Measurements from ENCODE around the gene ROS1. TPM values are rescaled to one million over a fixed set of nuclear protein-coding genes. Genes with fewer than 3 reads are reported as not detected.

Gene ROS1
- total RNA-seq, 2 donors from 2014 or later = 0.23 to 0.34 TPM

DNA sequence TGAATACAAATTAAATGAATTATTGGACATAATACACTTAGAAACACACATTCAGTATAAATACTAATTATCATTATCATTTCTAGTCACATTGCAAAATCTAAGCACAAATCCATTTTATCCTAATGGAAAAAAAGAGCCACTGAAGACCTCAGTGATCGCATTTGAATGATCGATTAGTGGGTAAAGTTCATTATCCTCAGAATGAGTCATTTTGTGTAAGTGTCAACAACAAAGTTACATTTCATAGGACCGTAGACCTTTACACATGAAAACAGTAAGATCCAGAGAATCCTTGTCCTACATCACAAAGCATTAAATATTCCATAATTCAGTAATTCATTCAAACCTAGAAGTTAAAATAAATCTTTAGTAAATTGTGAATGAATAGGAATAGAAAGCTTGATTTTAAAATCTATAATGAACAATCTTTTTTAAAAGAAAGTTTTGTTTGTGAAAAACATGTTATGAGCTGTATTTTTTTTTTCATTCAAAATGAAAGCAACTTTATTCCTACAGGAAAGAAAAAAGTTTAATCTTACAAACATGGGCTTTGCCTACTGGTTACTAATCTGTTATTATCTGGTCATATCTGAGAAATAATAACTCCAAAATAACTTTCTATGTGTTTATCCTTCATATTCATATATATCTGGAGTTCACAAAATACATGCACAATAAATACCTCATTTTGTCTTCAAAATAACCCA is 33.7 kb downstream of the ROS1 start:
- 76% methylated on average over 3 of the region's 3 CpGs for WGBS
- intact Hi-C loops (cut with DNase I) = no loop called here
- H3K9me3 ChIP-seq = no peaks in the 10 kb centered on the region
- H3K4me1 ChIP-seq (replicated peaks) = no peaks in the 10 kb centered on the region
- DNase-seq (ENCODE audit: low spot score) = no peak
- no peak overlapping the region for H3K27ac ChIP-seq
- no peaks in the 10 kb centered on the region for H3K36me3 ChIP-seq
- no peak for TF ChIP-seq POLR2AphosphoS5 (IDR thresholded peaks at IDR 0.05)
- H3K4me3 ChIP-seq = no peak overlapping the region
- no peaks in the 10 kb centered on the region for H3K27me3 ChIP-seq (replicated peaks; ENCODE audit: insufficient read depth)

DNA sequence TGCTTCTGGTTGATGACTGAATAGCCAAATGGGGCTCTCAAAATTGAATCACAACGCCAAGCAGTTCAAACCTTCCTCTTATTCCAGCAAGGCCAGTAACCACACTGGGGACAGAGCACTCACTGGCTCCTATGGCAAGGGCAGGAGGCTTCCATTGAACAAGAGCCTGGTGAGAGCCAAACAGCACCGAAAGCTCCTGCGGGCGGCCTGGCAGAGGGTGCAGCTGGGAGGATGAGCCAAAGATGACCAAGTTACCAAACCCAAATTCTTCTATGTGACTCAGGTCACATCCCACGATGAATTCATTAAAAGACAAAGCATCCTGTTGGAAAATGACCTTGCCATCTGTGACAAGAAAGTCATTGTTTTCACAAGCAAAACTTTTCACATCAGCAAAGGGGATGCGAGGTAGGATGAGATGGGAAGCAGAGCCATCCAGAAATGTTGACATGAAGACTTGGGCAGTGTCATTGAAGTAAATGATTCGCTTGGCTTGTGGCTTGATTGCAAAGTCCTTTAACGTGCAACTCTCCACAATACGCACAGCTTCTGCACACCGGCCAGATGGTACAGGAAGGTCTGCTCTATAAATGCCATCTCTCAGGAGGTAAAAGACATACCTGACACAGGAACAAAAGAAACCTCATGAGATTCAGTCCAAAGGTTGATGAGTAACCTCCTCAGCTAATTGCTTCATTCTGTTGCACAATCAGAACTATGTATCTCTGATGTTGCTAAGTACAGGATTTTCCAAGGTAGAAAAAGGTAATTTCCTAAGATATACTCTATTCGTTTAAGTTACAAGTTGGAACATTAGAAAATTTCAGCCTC is 36.3 kb downstream of the ROS1 start:
- H3K27me3 ChIP-seq (replicated peaks; ENCODE audit: insufficient read depth) = no peaks in the 10 kb centered on the region
- no peaks in the 10 kb centered on the region for H3K4me1 ChIP-seq (replicated peaks)
- no peak overlapping the region for H3K27ac ChIP-seq
- TF ChIP-seq, protein P1, sequence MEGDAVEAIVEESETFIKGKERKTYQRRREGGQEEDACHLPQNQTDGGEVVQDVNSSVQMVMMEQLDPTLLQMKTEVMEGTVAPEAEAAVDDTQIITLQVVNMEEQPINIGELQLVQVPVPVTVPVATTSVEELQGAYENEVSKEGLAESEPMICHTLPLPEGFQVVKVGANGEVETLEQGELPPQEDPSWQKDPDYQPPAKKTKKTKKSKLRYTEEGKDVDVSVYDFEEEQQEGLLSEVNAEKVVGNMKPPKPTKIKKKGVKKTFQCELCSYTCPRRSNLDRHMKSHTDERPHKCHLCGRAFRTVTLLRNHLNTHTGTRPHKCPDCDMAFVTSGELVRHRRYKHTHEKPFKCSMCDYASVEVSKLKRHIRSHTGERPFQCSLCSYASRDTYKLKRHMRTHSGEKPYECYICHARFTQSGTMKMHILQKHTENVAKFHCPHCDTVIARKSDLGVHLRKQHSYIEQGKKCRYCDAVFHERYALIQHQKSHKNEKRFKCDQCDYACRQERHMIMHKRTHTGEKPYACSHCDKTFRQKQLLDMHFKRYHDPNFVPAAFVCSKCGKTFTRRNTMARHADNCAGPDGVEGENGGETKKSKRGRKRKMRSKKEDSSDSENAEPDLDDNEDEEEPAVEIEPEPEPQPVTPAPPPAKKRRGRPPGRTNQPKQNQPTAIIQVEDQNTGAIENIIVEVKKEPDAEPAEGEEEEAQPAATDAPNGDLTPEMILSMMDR (IDR thresholded peaks at IDR 0.05) = no peak
- no peak for TF ChIP-seq POLR2AphosphoS5 (IDR thresholded peaks at IDR 0.05)
- no peak for TF ChIP-seq POLR2A (IDR thresholded peaks at IDR 0.05)
- H3K9me3 ChIP-seq = no peaks in the 10 kb centered on the region
- no peaks in the 10 kb centered on the region for H3K36me3 ChIP-seq
- no peak for DNase-seq (ENCODE audit: low spot score)
- no peak overlapping the region for H3K4me3 ChIP-seq
- 72% methylated on average over 11 of the region's 11 CpGs for WGBS
- intact Hi-C loops (cut with DNase I) = no loop called here

DNA sequence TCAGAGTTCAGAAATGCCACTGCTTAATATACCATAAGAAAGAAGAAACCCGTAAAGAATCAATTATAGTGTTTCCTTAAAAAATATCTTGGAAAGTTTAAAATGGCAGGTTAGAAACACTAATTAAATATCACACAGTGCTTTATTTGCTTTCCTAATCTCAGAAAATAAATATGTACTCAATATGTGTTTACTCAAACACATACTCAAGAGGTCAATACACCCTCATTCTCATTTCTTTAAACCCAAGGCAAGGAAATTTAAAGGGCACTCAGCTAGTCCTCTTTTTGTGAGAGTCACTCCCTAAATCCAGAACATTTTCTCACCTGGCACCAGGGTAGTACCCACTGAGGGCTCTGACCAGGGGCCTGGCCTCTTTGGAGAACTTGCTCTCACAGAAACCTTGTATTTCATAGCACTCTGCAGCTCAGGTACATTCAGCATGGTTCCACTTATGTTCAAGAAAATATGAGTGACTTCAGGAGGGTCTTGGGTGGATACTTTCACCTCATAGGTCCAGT is 38.2 kb downstream of the ROS1 start:
- DNase-seq (ENCODE audit: low spot score) = no peak
- TF ChIP-seq POLR2A (IDR thresholded peaks at IDR 0.05) = no peak
- no peak for TF ChIP-seq POLR2AphosphoS5 (IDR thresholded peaks at IDR 0.05)
- TF ChIP-seq, protein P1 (IDR thresholded peaks at IDR 0.05) = no peak
- Histone ChIP-seq H3K4me3 (no peak overlapping the region), H3K4me1 (replicated peaks) (no peaks in the 10 kb centered on the region), H3K27me3 (replicated peaks; ENCODE audit: insufficient read depth) (no peaks in the 10 kb centered on the region), H3K27ac (no peak overlapping the region), H3K9me3 (no peaks in the 10 kb centered on the region), H3K36me3 (no peaks in the 10 kb centered on the region)
- intact Hi-C loops (cut with DNase I) = no loop called here
- 27% methylated on average over 1 of the region's 1 CpG for WGBS

DNA sequence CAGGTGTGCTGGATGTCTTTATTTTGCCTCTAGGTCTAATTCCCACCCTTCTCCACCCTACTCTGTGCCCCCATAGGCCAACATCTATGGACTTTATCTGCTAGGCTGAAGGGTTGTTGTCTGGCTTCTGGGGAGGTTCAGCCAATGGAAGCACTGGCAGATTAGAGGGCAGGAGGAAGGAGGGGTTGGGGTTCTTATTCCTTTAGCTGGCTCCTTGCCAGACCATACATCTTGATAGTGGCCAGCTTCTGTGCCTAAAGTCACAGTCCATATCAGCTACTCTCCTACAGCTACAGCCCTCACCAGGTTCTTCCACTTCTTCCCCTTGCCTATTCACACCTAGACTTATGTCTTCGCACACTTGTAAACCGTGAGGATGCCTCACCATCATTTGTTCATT is 41.1 kb downstream of the ROS1 start:
- Histone ChIP-seq H3K9me3 (no peaks in the 10 kb centered on the region), H3K4me3 (no peak overlapping the region), H3K27me3 (replicated peaks; ENCODE audit: insufficient read depth) (no peaks in the 10 kb centered on the region), H3K36me3 (no peaks in the 10 kb centered on the region), H3K27ac (no peak overlapping the region), H3K4me1 (replicated peaks) (no peaks in the 10 kb centered on the region)
- DNase-seq (ENCODE audit: low spot score) = no peak
- no peak for TF ChIP-seq POLR2AphosphoS5 (IDR thresholded peaks at IDR 0.05)
- no peak for TF ChIP-seq POLR2A (IDR thresholded peaks at IDR 0.05)
- TF ChIP-seq, protein P1 (IDR thresholded peaks at IDR 0.05) = no peak
- intact Hi-C loops (cut with DNase I) = no loop called here
- WGBS = 98% methylated on average over 2 of the region's 2 CpGs

DNA sequence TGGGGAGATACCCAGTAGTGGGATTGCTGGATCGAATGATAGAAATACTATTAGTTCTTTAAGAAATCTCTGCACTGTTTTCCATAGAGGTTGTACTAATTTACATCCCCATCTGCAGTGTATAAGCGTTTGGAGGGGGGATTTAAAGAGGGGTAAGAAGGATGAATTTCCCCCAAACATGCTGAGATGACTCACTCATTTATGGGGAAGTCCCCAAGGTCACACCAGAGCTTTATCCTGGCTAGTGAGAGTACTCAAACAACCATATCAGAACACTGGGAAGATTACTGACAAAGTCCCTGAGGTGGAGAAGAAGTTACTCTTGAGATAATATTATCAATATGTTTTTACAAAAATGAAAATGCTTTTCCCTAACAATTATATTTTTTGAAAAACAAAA is 44.0 kb downstream of the ROS1 start:
- Histone ChIP-seq H3K36me3 (no peaks in the 10 kb centered on the region), H3K9me3 (no peaks in the 10 kb centered on the region), H3K27me3 (replicated peaks; ENCODE audit: insufficient read depth) (no peaks in the 10 kb centered on the region), H3K4me1 (replicated peaks) (no peaks in the 10 kb centered on the region), H3K27ac (no peak overlapping the region), H3K4me3 (no peak overlapping the region)
- intact Hi-C loops (cut with DNase I) = no loop called here
- WGBS = 66% methylated on average over 2 of the region's 2 CpGs
- TF ChIP-seq POLR2A (IDR thresholded peaks at IDR 0.05) = no peak
- no peak for TF ChIP-seq POLR2AphosphoS5 (IDR thresholded peaks at IDR 0.05)
- TF ChIP-seq, protein P1 (IDR thresholded peaks at IDR 0.05) = no peak
- DNase-seq (ENCODE audit: low spot score) = no peak
